Measurements from ENCODE around the gene ACTG1. TPM values are rescaled to one million over a fixed set of nuclear protein-coding genes. Genes with fewer than 3 reads are reported as not detected.

The ACTG1 gene
- total and polyA plus RNA-seq, 9 of the 15 experiments (the other 6 are each of a cell fraction or from before 2014, with no cell fraction given) = 224 to 1,775 (median 568) TPM

- TF ChIP-seq PRMT5 (CRISPR knock-in tag; IDR thresholded peaks at IDR 0.05) (no peak), C11orf30 (IDR thresholded peaks at IDR 0.05; ENCODE audit: low read depth) (peak; percentile 77), MXI1 (IDR thresholded peaks at IDR 0.05; ENCODE audit: low read depth, low read length) (no peak), ZNF197 (CRISPR knock-in tag; IDR thresholded peaks at IDR 0.05; ENCODE audit: low read depth) (no peak), ZNF592 (IDR thresholded peaks at IDR 0.05) (0 out of 2 replicates have a peak, but pooled peaks have one; percentile 28), MBD2 (IDR thresholded peaks at IDR 0.05; ENCODE audit: borderline replicate concordance, low read depth) (no peak), ZNF395 (CRISPR knock-in tag; IDR thresholded peaks at IDR 0.05) (no peak), PCBP1 (IDR thresholded peaks at IDR 0.05; ENCODE audit: low read depth, low read length, poor library complexity, severe bottlenecking) (peak; percentile 75), PRDM10 (IDR thresholded peaks at IDR 0.05; ENCODE audit: partially characterized antibody) (no peak), ZNF174 (CRISPR knock-in tag; IDR thresholded peaks at IDR 0.05) (no peak), ZNF124 (CRISPR knock-in tag; IDR thresholded peaks at IDR 0.05) (no peak; the same call in 1 of the 2 replicates), GATA2 (CRISPR knock-in tag; IDR thresholded peaks at IDR 0.05) (no peak)
- TF ChIP-seq, protein P1, sequence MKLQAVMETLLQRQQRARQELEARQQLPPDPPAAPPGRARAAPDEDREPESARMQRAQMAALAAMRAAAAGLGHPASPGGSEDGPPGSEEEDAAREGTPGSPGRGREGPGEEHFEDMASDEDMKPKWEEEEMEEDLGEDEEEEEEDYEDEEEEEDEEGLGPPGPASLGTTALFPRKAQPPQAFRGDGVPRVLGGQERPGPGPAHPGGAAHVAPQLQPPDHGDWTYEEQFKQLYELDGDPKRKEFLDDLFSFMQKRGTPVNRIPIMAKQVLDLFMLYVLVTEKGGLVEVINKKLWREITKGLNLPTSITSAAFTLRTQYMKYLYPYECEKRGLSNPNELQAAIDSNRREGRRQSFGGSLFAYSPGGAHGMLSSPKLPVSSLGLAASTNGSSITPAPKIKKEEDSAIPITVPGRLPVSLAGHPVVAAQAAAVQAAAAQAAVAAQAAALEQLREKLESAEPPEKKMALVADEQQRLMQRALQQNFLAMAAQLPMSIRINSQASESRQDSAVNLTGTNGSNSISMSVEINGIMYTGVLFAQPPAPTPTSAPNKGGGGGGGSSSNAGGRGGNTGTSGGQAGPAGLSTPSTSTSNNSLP (IDR thresholded peaks at IDR 0.05; ENCODE audit: borderline replicate concordance, low read depth, low read length) = no peak
Measured at GRCh38 chr17:81519284-81520020, 6.9 kb upstream of the ACTG1 start (continued).

Data from K562 (cell line).